ENCODE results near the gene ENTPD6. TPM values are rescaled to one million over a fixed set of nuclear protein-coding genes. Genes with fewer than 3 reads are reported as not detected.
"Not testable (repeated sequence)": the region's sequence is repeated elsewhere in the genome, so short reads cannot be mapped to it uniquely, and the experiment has no call there.

The ENTPD6 gene
- total RNA-seq, 3 donors from 2014 or later (not counting 1 experiment from before 2014, with no cell fraction given): 36.4 to 43.1 (median 41.4) TPM

DNA sequence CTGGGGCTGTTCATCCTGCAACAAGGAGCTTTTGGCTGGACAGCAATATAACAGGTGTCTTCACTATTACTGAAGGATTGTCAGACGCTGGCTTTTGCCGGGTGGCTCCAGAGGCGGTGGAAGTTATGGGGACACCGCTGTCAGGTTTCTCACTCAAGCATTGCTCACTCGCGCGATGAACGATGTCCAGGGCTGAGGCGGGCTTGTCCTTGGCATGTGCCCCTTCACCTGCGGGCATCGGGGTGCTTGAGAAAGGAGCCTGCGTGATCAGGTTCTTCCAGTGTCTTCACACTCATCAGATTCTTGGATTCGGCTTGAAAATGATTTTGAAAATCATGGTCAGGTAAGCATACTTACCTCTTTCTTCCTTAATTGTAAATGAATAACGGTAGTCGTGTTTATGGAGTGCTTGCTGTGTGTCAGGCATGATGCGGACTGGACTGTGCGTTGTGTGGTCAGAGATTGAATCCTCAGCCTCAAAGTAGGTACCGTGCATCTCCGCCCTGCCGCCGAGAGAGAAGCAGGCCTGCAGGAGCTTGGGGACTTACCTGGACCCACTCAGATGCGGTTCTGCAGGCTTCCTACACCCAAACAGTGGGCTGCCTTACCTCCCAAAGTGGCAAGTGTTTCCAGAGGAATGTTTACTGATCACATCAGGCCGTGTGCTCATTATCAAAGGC lies 34.1 kb downstream of the ENTPD6 start:
- DNase-seq (no peak), ATAC-seq (no peak)
- Mint-ChIP-seq H3K9me3 (no peaks in the 10 kb centered on the region), H3K36me3 (no peaks in the 10 kb centered on the region), H3K4me1 (no peaks in the 10 kb centered on the region), H3K27me3 (ENCODE audit: low read depth in 2 of 2) (peaks cover under 1 to 3% of the 10 kb centered on the region in 2 donors), H3K4me3 (no peak overlapping the region), H3K27ac (no peak overlapping the region)
- intact Hi-C loops (cut with micrococcal nuclease): no loop called here
- TF ChIP-seq, protein P1, sequence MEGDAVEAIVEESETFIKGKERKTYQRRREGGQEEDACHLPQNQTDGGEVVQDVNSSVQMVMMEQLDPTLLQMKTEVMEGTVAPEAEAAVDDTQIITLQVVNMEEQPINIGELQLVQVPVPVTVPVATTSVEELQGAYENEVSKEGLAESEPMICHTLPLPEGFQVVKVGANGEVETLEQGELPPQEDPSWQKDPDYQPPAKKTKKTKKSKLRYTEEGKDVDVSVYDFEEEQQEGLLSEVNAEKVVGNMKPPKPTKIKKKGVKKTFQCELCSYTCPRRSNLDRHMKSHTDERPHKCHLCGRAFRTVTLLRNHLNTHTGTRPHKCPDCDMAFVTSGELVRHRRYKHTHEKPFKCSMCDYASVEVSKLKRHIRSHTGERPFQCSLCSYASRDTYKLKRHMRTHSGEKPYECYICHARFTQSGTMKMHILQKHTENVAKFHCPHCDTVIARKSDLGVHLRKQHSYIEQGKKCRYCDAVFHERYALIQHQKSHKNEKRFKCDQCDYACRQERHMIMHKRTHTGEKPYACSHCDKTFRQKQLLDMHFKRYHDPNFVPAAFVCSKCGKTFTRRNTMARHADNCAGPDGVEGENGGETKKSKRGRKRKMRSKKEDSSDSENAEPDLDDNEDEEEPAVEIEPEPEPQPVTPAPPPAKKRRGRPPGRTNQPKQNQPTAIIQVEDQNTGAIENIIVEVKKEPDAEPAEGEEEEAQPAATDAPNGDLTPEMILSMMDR (IDR thresholded peaks at IDR 0.05): no peak
- H3K4me3 ChIP-seq (ENCODE audit: low read length): no peak overlapping the region
- H3K27me3 ChIP-seq (ENCODE audit: control insufficient read depth, insufficient read depth, low read length): no peaks in the 10 kb centered on the region
- H3K9me3 ChIP-seq (ENCODE audit: control insufficient read depth, insufficient read depth, low read length): no peaks in the 10 kb centered on the region
- no peak overlapping the region for H3K27ac ChIP-seq (ENCODE audit: low read length)
- WGBS (ENCODE audit: insufficient coverage): 95% methylated on average over 22 of the region's 23 CpGs
- no peaks in the 10 kb centered on the region for H3K36me3 ChIP-seq (ENCODE audit: control insufficient read depth, insufficient read depth, low read length)
- H3K4me1 ChIP-seq (ENCODE audit: control insufficient read depth, insufficient read depth, low read length): no peaks in the 10 kb centered on the region

DNA sequence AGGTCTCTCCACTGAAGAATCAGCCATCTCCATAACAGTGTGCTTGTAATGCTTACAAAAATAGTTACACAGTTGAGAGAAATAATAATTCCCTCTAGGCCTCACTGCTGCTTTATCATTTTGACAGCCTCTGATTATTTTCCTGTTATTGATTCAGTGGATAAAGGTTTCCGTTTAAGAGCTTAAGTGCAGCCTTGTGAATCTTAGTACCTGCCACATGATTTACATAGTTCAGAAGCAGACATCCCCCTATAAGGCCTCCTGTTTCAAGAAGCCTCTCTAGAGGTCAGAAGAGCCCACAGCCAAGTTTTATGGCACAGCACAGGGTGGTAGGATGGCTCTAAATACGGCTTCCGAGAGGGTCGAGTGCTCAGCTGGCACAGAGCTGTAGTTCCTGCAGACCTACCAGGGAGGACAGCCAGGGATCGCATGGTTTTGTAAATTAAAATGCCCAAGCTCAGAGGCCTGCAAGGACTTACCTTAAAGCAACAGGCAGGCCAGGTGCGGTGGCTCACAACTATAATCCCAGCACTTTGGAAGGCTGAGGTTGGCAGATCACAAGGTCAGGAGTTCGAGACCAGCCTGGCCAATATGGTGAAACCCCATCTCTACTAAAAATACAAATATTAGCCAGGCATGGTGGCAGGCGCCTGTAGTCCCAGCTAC lies 34.8 kb downstream of the ENTPD6 start:
- H3K27ac Mint-ChIP-seq: no peak overlapping the region
- Histone ChIP-seq H3K27me3 (ENCODE audit: control insufficient read depth, insufficient read depth, low read length) (no peaks in the 10 kb centered on the region), H3K9me3 (ENCODE audit: control insufficient read depth, insufficient read depth, low read length) (no peaks in the 10 kb centered on the region), H3K4me1 (ENCODE audit: control insufficient read depth, insufficient read depth, low read length) (no peaks in the 10 kb centered on the region), H3K36me3 (ENCODE audit: control insufficient read depth, insufficient read depth, low read length) (no peaks in the 10 kb centered on the region), H3K27ac (ENCODE audit: low read length) (no peak overlapping the region), H3K4me3 (ENCODE audit: low read length) (no peak overlapping the region)
- 87% methylated on average over 8 of the region's 8 CpGs for WGBS (ENCODE audit: insufficient coverage)
- TF ChIP-seq, protein P1 (IDR thresholded peaks at IDR 0.05): no peak
- no peaks in the 10 kb centered on the region for H3K4me1 Mint-ChIP-seq
- no peak for DNase-seq
- intact Hi-C loops (cut with micrococcal nuclease): no loop called here
- ATAC-seq: no peak
- peaks cover 5 to 8% of the 10 kb centered on the region in 2 donors for H3K27me3 Mint-ChIP-seq (ENCODE audit: low read depth in 2 of 2)
- no peaks in the 10 kb centered on the region for H3K9me3 Mint-ChIP-seq
- H3K4me3 Mint-ChIP-seq: no peak overlapping the region
- no peaks in the 10 kb centered on the region for H3K36me3 Mint-ChIP-seq

DNA sequence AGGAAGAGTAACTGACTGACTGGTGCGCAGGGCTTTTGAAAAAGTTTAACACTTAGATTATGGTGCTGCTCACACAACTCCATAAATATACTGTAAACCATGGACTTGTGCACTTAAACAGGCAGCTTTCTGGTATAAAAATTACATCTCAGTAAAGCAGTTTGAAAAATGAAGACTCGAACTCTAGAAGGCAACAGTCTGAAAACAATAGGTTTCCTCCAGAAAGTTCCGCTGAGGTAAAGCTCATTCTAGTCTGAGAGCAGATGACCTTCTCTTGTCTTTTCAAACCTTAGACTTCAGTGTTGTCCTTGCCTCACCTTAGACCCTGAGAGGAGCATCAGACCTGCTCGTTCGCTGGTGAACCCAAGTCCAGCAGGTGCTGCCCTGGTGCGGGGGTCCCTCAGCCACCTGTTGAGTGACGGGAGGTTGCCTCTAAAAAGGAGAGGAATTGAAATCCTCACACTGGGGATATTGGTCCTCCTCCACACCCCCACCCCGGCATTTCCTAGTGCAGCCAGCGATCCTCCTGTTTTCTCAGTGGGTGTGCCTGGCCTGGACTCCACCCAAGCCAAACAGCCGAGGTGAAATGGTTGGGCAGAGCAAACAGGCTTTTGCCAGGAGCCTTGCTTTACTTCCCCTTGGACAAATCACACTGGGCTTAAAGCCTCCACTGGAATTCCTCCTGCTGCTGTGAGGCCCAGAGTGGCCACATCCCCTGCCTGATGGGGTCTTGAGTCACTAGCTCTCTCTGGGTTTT lies 37.7 kb downstream of the ENTPD6 start:
- Histone ChIP-seq H3K27ac (ENCODE audit: low read length) (no peak overlapping the region), H3K4me3 (ENCODE audit: low read length) (no peak overlapping the region), H3K4me1 (ENCODE audit: control insufficient read depth, insufficient read depth, low read length) (no peaks in the 10 kb centered on the region), H3K27me3 (ENCODE audit: control insufficient read depth, insufficient read depth, low read length) (no peaks in the 10 kb centered on the region), H3K36me3 (ENCODE audit: control insufficient read depth, insufficient read depth, low read length) (no peaks in the 10 kb centered on the region), H3K9me3 (ENCODE audit: control insufficient read depth, insufficient read depth, low read length) (no peaks in the 10 kb centered on the region)
- 89% methylated on average over 9 of the region's 10 CpGs for WGBS (ENCODE audit: insufficient coverage)
- peaks cover 0 to 6% of the 10 kb centered on the region in 2 donors for H3K4me1 Mint-ChIP-seq
- no peak overlapping the region for H3K27ac Mint-ChIP-seq
- TF ChIP-seq, protein P1 (IDR thresholded peaks at IDR 0.05): no peak
- H3K9me3 Mint-ChIP-seq: no peaks in the 10 kb centered on the region
- H3K27me3 Mint-ChIP-seq (ENCODE audit: low read depth in 2 of 2): peaks cover 14 to 18% of the 10 kb centered on the region in 2 donors
- intact Hi-C loops (cut with micrococcal nuclease): no loop called here
- no peak overlapping the region for H3K4me3 Mint-ChIP-seq
- DNase-seq (no peak), ATAC-seq (no peak)
- H3K36me3 Mint-ChIP-seq: no peaks in the 10 kb centered on the region

DNA sequence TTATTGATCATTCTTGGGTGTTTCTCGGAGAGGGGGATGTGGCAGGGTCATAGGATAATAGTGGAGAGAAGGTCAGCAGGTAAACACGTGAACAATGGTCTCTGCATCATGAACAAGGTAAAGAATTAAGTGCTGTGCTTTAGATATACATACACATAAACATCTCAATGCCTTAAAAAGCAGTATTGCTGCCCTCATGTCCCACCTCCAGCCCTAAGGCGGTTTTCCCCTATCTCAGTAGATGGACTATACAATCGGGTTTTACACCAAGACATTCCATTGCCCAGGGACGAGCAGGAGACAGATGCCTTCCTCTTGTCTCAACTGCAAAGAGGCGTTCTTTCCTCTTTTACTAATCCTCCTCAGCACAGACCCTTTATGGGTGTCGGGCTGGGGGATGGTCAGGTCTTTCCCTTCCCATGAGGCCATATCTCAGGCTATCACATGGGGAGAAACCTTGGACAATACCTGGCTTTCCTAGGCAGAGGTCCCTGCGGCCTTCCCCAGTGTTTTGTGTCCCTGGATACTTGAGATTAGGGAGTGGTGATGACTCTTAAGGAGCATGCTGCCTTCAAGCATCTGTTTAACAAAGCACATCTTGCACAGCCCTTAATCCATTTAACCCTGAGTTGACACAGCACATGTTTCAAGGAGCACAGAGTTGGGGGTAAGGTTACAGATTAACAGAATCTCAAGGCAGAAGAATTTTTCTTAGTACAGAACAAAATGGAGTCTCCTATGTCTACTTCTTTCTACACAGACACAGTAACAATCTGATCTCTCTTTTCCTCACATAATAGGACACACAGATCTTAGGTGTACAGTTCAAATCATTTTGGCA lies 38.7 kb downstream of the ENTPD6 start:
- H3K9me3 ChIP-seq (ENCODE audit: control insufficient read depth, insufficient read depth, low read length); H3K36me3 Mint-ChIP-seq; H3K27me3 ChIP-seq (ENCODE audit: control insufficient read depth, insufficient read depth, low read length); H3K27ac Mint-ChIP-seq; H3K27ac ChIP-seq (ENCODE audit: low read length); H3K4me1 ChIP-seq (ENCODE audit: control insufficient read depth, insufficient read depth, low read length); ATAC-seq; H3K4me1 Mint-ChIP-seq; H3K9me3 Mint-ChIP-seq; H3K36me3 ChIP-seq (ENCODE audit: control insufficient read depth, insufficient read depth, low read length); H3K4me3 ChIP-seq (ENCODE audit: low read length); intact Hi-C loops (cut with micrococcal nuclease); H3K4me3 Mint-ChIP-seq; DNase-seq: not testable (repeated sequence)
- H3K27me3 Mint-ChIP-seq (ENCODE audit: low read depth in 2 of 2): peaks cover 20 to 21% of the 10 kb centered on the region in 2 donors
- 72% methylated on average over 6 of the region's 8 CpGs for WGBS (ENCODE audit: insufficient coverage)
